WTC11 (cell line): ENCODE results near the gene WDPCP.

Experiments
- ATF3 ChIP-seq: sonication (generic); formaldehyde crosslinking; conservative IDR thresholded peaks from 2 replicates; pipeline ENCODE4 v1.8.1; 2022; ENCODE audit warnings: mild to moderate bottlenecking, missing genetic modification reagents
- CTCF ChIP-seq: fragments of 200-600 bp; IDR thresholded peaks from 2 replicates; pipeline ENCODE4 v1.8.0; 2022; ENCODE audit warnings: antibody characterized with exemption
- ESRRA ChIP-seq: sonication (generic); formaldehyde crosslinking; IDR thresholded peaks from 2 replicates; pipeline ENCODE4 v1.8.1; 2022; ENCODE audit warnings: mild to moderate bottlenecking, missing genetic modification reagents, borderline replicate concordance
- ETV6 ChIP-seq: sonication (generic); formaldehyde crosslinking; IDR thresholded peaks from 2 replicates; pipeline ENCODE4 v1.8.1; 2022; ENCODE audit warnings: mild to moderate bottlenecking, missing genetic modification reagents
- TEAD4 ChIP-seq: sonication (generic); formaldehyde crosslinking; IDR thresholded peaks from 2 replicates; pipeline ENCODE4 v1.8.0; 2022; ENCODE audit warnings: mild to moderate bottlenecking, missing genetic modification reagents
- TF ChIP-seq, protein P1 (sequence below): sonication (generic); formaldehyde crosslinking; IDR thresholded peaks from 2 replicates; pipeline ENCODE4 v1.8.0; 2022; ENCODE audit warnings: mild to moderate bottlenecking, missing genetic modification reagents

DNA sequence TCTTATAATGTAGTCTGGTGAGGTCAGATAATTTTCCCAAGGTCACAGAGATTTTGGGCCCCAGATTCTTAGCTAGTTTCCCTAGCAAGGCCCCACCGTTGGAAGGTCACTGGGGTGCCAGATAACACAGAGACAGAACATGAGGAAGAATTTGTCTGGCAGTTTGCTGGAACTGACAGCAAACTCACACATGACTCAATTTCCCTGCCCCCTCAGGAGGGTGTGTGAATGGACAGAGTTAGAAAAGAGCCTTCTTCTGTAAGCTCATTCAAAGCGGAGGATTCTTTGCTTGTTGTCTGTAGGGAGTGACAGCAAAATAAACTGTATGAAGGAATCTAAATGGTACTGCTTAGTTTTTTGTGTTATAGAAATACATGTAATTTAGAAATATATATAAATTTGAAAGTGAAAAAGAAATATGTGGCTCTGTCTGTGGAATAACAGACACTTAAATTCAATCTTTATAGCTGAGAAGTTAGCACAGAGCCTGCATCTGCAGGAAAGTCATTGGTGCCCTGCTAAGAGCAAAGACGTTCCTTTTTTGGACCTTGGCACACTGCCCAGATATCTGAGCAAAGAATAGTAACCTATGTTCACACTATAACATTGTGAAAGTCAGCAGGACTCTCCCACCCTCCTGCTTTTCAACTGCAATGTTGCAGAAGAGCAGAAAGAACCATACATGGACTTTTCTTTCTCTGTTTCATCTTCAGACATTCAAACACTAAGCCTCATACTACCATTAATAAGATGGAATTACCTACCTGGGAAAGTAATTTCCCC, 2.5 kb upstream of the WDPCP start:
- no peak for TF ChIP-seq ATF3 (CRISPR knock-in tag)
- TF ChIP-seq, protein P1, sequence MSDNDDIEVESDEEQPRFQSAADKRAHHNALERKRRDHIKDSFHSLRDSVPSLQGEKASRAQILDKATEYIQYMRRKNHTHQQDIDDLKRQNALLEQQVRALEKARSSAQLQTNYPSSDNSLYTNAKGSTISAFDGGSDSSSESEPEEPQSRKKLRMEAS (CRISPR knock-in tag) = no peak
- TF ChIP-seq TEAD4 = no peak
- no peak for TF ChIP-seq CTCF
- no peak for TF ChIP-seq ETV6 (CRISPR knock-in tag)
- no peak for TF ChIP-seq ESRRA (CRISPR knock-in tag)
